Adrenal gland (tissue), 5 donors: Measurements from ENCODE around the gene CEMP1.

Experiments
- CTCF ChIP-seq, 6 experiments: fragments of 450-650 bp in 4 of 6; fragments of 200-600 bp in 2 of 6; sonication (generic) in 1 of 6; IDR thresholded peaks; 1 replicate in 5 of 6; 2 replicates in 1 of 6; pipeline versions ENCODE4 v1.5.1 to v1.8.0; 2016 to 2021; ENCODE audit warnings: antibody characterized with exemption in 6 of 6, mild to moderate bottlenecking in 2 of 6, moderate library complexity in 1 of 6
- POLR2A ChIP-seq, 2 donors: fragments of 450-650 bp; IDR thresholded peaks; one replicate each; pipeline ENCODE4 v1.6.1; 2017; ENCODE audit warnings: antibody characterized with exemption in 2 of 2, mild to moderate bottlenecking in 2 of 2, moderate library complexity in 1 of 2
- donor health status: DM: no; HTN: no; CAD: no.

- TF ChIP-seq POLR2A (IDR thresholded peaks at IDR 0.05) (no peak), CTCF (IDR thresholded peaks at IDR 0.05) (no peak)
These were observed 25.5 kb downstream of the CEMP1 start for GRCh38 chr16:2505695-2506094.
